Osteocyte (in vitro differentiated cells): ENCODE data around the gene C4BPA. TPM values are rescaled to one million over a fixed set of nuclear protein-coding genes. Genes with fewer than 3 reads are reported as not detected.

Source experiments
- DNase-seq: peaks from one replicate; pipeline ENCODE4 v3.0.0; 2021; ENCODE audit warnings: mixed read lengths; ENCODE audit not compliant: unreplicated experiment; ENCODE audit errors: extremely low spot score
- H3K27ac Mint-ChIP-seq: one replicate; pipeline ENCODE4 v1.8.0; 2021; ENCODE audit warnings: mild to moderate bottlenecking, mixed read lengths; ENCODE audit not compliant: unreplicated experiment
- H3K27me3 Mint-ChIP-seq: one replicate; pipeline ENCODE4 v1.8.0; 2021; ENCODE audit warnings: mixed read lengths; ENCODE audit not compliant: unreplicated experiment
- H3K36me3 Mint-ChIP-seq: one replicate; pipeline ENCODE4 v1.8.0; 2021; ENCODE audit warnings: mixed read lengths; ENCODE audit not compliant: unreplicated experiment
- H3K4me1 Mint-ChIP-seq: one replicate; pipeline ENCODE4 v1.8.0; 2021; ENCODE audit warnings: mixed read lengths; ENCODE audit not compliant: unreplicated experiment
- H3K4me3 Mint-ChIP-seq: one replicate; pipeline ENCODE4 v1.8.0; 2021; ENCODE audit warnings: mild to moderate bottlenecking, moderate library complexity, mixed read lengths; ENCODE audit not compliant: unreplicated experiment
- H3K9me3 Mint-ChIP-seq: one replicate; pipeline ENCODE4 v1.8.0; 2021; ENCODE audit warnings: mixed read lengths; ENCODE audit not compliant: unreplicated experiment
- CTCF ChIP-seq: fragments of 200-600 bp; sonication (generic); IDR thresholded peaks from 2 replicates; pipeline ENCODE4 v1.5.0; 2021; ENCODE audit warnings: antibody characterized with exemption, mild to moderate bottlenecking, moderate library complexity
- total RNA-seq: library from RNA; stranded (reverse); gene quantifications from 2 replicates; pipeline ENCODE4 v1.2.1, GENCODE V29; 2021

C4BPA gene
- total RNA-seq, 1 donor from 2014 or later: not detected

GRCh38 chr1:207130252-207131036, 26.4 kb downstream of the C4BPA start:
- Mint-ChIP-seq H3K27ac (no peak overlapping the region), H3K36me3 (no peaks in the 10 kb centered on the region), H3K4me3 (no peak overlapping the region), H3K9me3 (peaks cover 22% of the 10 kb centered on the region), H3K27me3 (no peaks in the 10 kb centered on the region), H3K4me1 (no peaks in the 10 kb centered on the region)
- TF ChIP-seq CTCF: no peak
- no peak for DNase-seq

GRCh38 chr1:207131163-207131562, 27.1 kb downstream of the C4BPA start:
- H3K9me3 Mint-ChIP-seq: peaks cover 25% of the 10 kb centered on the region
- H3K4me3 Mint-ChIP-seq: no peak overlapping the region
- no peaks in the 10 kb centered on the region for H3K36me3 Mint-ChIP-seq
- DNase-seq: no peak
- H3K27me3 Mint-ChIP-seq: no peaks in the 10 kb centered on the region
- no peak overlapping the region for H3K27ac Mint-ChIP-seq
- H3K4me1 Mint-ChIP-seq: no peaks in the 10 kb centered on the region
- TF ChIP-seq CTCF: no peak

- DNase-seq: no peak
- Mint-ChIP-seq H3K4me1 (no peaks in the 10 kb centered on the region), H3K27ac (no peak overlapping the region), H3K9me3 (peaks cover 16% of the 10 kb centered on the region), H3K36me3 (no peaks in the 10 kb centered on the region), H3K27me3 (no peaks in the 10 kb centered on the region), H3K4me3 (no peak overlapping the region)
- no peak for TF ChIP-seq CTCF
Observed at GRCh38 chr1:207134581-207134980, 30.5 kb downstream of the C4BPA start.

GRCh38 chr1:207139616-207140015, 35.6 kb downstream of the C4BPA start:
- Mint-ChIP-seq H3K27ac (no peak overlapping the region), H3K27me3 (no peaks in the 10 kb centered on the region), H3K4me1 (no peaks in the 10 kb centered on the region), H3K9me3 (peaks cover 11% of the 10 kb centered on the region), H3K36me3 (no peaks in the 10 kb centered on the region), H3K4me3 (no peak overlapping the region)
- no peak for DNase-seq
- TF ChIP-seq CTCF: no peak

GRCh38 chr1:207140536-207140935, 36.5 kb downstream of the C4BPA start:
- Mint-ChIP-seq H3K27ac (no peak overlapping the region), H3K9me3 (peaks cover 11% of the 10 kb centered on the region), H3K4me3 (no peak overlapping the region), H3K36me3 (no peaks in the 10 kb centered on the region), H3K4me1 (no peaks in the 10 kb centered on the region), H3K27me3 (no peaks in the 10 kb centered on the region)
- TF ChIP-seq CTCF: no peak
- no peak for DNase-seq
